GM23338 (cell line): ENCODE data around the gene EBF4. TPM values are rescaled to one million over a fixed set of nuclear protein-coding genes. Genes with fewer than 3 reads are reported as not detected.

Experiments used
- ATAC-seq: fragments of 200-7000 bp; cut with Tn5 transposase; 3 replicates; pipeline ENCODE4 v1.9.1; 2020
- DNase-seq: peaks from one replicate; pipeline ENCODE4 v3.0.0-alpha.2; 2015; ENCODE audit warnings: low spot score
- H2AFZ ChIP-seq: fragments of 200-600 bp; sonication (generic); 2 replicates; pipeline ENCODE4 v1.8.0; 2016; ENCODE audit warnings: antibody characterized with exemption, mild to moderate bottlenecking, moderate library complexity
- H3F3A ChIP-seq: fragments of 200-600 bp; sonication (generic); replicated peaks from 2 replicates; pipeline ENCODE4 v1.8.0; 2017; ENCODE audit warnings: antibody characterized with exemption, mixed run types, low read depth
- H3K27ac ChIP-seq: fragments of 200-600 bp; sonication (generic); 2 replicates; pipeline ENCODE4 v1.6.1; 2016; ENCODE audit warnings: low read depth
- H3K27me3 ChIP-seq: fragments of 200-600 bp; sonication (generic); 2 replicates; pipeline ENCODE4 v1.8.0; 2016; ENCODE audit warnings: mild to moderate bottlenecking, mixed run types, moderate library complexity; ENCODE audit not compliant: insufficient read depth
- H3K36me3 ChIP-seq: fragments of 200-600 bp; sonication (generic); 2 replicates; pipeline ENCODE4 v1.8.0; 2016; ENCODE audit warnings: mild to moderate bottlenecking; ENCODE audit not compliant: insufficient read depth
- H3K4me1 ChIP-seq: fragments of 200-600 bp; sonication (generic); 2 replicates; pipeline ENCODE4 v1.8.0; 2016; ENCODE audit warnings: mild to moderate bottlenecking, moderate library complexity; ENCODE audit not compliant: insufficient read depth
- H3K4me2 ChIP-seq: fragments of 200-600 bp; sonication (generic); 2 replicates; pipeline ENCODE4 v1.7.1; 2017; ENCODE audit warnings: mixed run types
- H3K4me3 ChIP-seq: fragments of 200-600 bp; sonication (generic); 2 replicates; pipeline ENCODE4 v1.6.1; 2016; ENCODE audit warnings: mixed run types
- H3K79me2 ChIP-seq: fragments of 200-600 bp; sonication (generic); replicated peaks from 2 replicates; pipeline ENCODE4 v1.8.0; 2017; ENCODE audit warnings: mild to moderate bottlenecking; ENCODE audit not compliant: insufficient read depth
- H3K9me2 ChIP-seq: fragments of 200-600 bp; sonication (generic); 2 replicates; pipeline ENCODE4 v1.8.0; 2017; ENCODE audit not compliant: insufficient read depth
- H4K20me1 ChIP-seq: fragments of 200-600 bp; sonication (generic); replicated peaks from 2 replicates; pipeline ENCODE4 v1.8.0; 2017; ENCODE audit warnings: mild to moderate bottlenecking; ENCODE audit not compliant: insufficient read depth
- H3K27ac Mint-ChIP-seq: 2 replicates; pipeline ENCODE4 v1.8.0; 2020; ENCODE audit warnings: inconsistent platforms, mild to moderate bottlenecking, moderate library complexity, mixed read lengths
- H3K27me3 Mint-ChIP-seq: 3 replicates; pipeline ENCODE4 v1.8.0; 2022; ENCODE audit warnings: low read depth, mild to moderate bottlenecking, moderate library complexity, mixed read lengths, inconsistent platforms; ENCODE audit not compliant: insufficient read depth, poor library complexity
- H3K36me3 Mint-ChIP-seq: 3 replicates; pipeline ENCODE4 v1.8.0; 2021; ENCODE audit warnings: low read depth, mild to moderate bottlenecking, inconsistent platforms, moderate library complexity, mixed read lengths
- H3K4me1 Mint-ChIP-seq: 3 replicates; pipeline ENCODE4 v1.8.0; 2020; ENCODE audit warnings: mild to moderate bottlenecking, inconsistent platforms, mixed read lengths
- H3K4me3 Mint-ChIP-seq: 3 replicates; pipeline ENCODE4 v1.8.0; 2021; ENCODE audit warnings: moderate library complexity, mild to moderate bottlenecking, inconsistent platforms, mixed read lengths
- H3K9me3 Mint-ChIP-seq: 3 replicates; pipeline ENCODE4 v1.8.0; 2020; ENCODE audit warnings: moderate library complexity, mild to moderate bottlenecking, inconsistent platforms, mixed read lengths
- CTCF ChIP-seq, 2 experiments: fragments of 200-600 bp in 1 of 2; sonication (generic) in 1 of 2; conservative IDR thresholded peaks; 2 replicates each; pipeline versions ENCODE4 v1.5.1 to v1.6.1; 2016 to 2017; ENCODE audit warnings: antibody characterized with exemption in 2 of 2, low read depth in 2 of 2, mild to moderate bottlenecking in 2 of 2, moderate library complexity in 1 of 2
- EZH2 ChIP-seq: fragments of 200-600 bp; sonication (generic); IDR thresholded peaks from one replicate; pipeline ENCODE4 v1.8.0; 2017; ENCODE audit warnings: antibody characterized with exemption, mild to moderate bottlenecking, low read depth; ENCODE audit not compliant: unreplicated experiment
- EZH2phosphoT487 ChIP-seq: fragments of 200-600 bp; sonication (generic); IDR thresholded peaks from one replicate; pipeline ENCODE4 v1.8.1; 2018; ENCODE audit warnings: antibody characterized with exemption; ENCODE audit not compliant: unreplicated experiment
- NANOG ChIP-seq: IDR thresholded peaks from 2 replicates; pipeline ENCODE4 v1.6.1; 2016; ENCODE audit warnings: antibody characterized with exemption, borderline replicate concordance
- POLR2AphosphoS5 ChIP-seq: IDR thresholded peaks from 2 replicates; pipeline ENCODE4 v1.6.1; 2016; ENCODE audit warnings: antibody characterized with exemption, low read depth
- STAT1 ChIP-seq: IDR thresholded peaks from one replicate; pipeline ENCODE4 v1.6.1; 2016; ENCODE audit warnings: antibody characterized with exemption; ENCODE audit not compliant: unreplicated experiment
- ZNF114 ChIP-seq: fragments of 250-450 bp; sonication (Bioruptor Pico); IDR thresholded peaks from 2 replicates; pipeline ENCODE4 v1.5.0; 2020; ENCODE audit warnings: mild to moderate bottlenecking, moderate library complexity
- ZNF462 ChIP-seq: fragments of 250-450 bp; sonication (Bioruptor Pico); IDR thresholded peaks from 2 replicates; pipeline ENCODE4 v1.5.0; 2020; ENCODE audit warnings: mild to moderate bottlenecking, moderate library complexity
- polyA plus RNA-seq: library from polyadenylated mRNA; unstranded; fragments of >200 nt; fragmentation: Nextera tagmentation; extraction: Ambion mirVana; gene quantifications from 2 replicates; pipeline ENCODE4 v1.2.1, GENCODE V29; 2016
- total RNA-seq: library from RNA; depleted of rRNA; stranded (reverse); fragments of >200 nt; shearing (Covaris generic); gene quantifications from 2 replicates; pipeline ENCODE4 v1.2.3, GENCODE V29; 2014
- TF ChIP-seq, protein P1 (sequence below): IDR thresholded peaks from one replicate; pipeline ENCODE4 v1.6.1; 2018; ENCODE audit warnings: antibody characterized with exemption; ENCODE audit not compliant: unreplicated experiment

The EBF4 gene
- total and polyA plus RNA-seq, 2 experiments from 2014 or later, result 0.66 to 1.6 TPM

DNA sequence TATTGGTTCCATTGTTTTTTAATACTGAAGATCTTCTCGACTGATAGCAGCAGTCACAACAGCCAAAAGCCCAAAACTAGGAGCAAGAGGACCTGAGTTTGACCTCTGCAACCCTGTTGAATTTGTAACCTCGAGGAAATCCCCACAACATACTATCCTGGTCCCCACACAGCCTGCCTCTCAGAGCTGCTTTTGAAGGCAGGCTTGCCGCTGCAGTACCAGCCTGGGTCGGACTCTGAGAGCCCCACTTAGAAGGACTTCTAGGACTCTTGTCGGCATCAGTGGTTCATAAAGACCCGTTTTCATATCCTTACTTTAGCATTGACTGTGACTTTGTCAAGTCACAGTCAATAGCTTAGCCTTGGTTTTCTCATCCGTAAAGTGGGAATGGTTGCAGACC lies 49.3 kb downstream of the EBF4 start:
- H3K9me2 ChIP-seq, result no peaks in the 10 kb centered on the region
- DNase-seq, result no peak
- no peak overlapping the region for H3K4me3 ChIP-seq
- H4K20me1 ChIP-seq, result no peaks in the 10 kb centered on the region; the same call in 1 of the 2 replicates
- Mint-ChIP-seq H3K27me3 (peaks cover 20% of the 10 kb centered on the region), H3K4me3 (no peak overlapping the region), H3K27ac (no peak overlapping the region), H3K4me1 (peaks cover 20% of the 10 kb centered on the region), H3K36me3 (no peaks in the 10 kb centered on the region), H3K9me3 (no peaks in the 10 kb centered on the region; the same call in 2 of the 3 replicates)
- peaks cover 14% of the 10 kb centered on the region; the same call in 1 of the 2 replicates for H3K4me1 ChIP-seq
- H3K27me3 ChIP-seq, result peaks cover 58% of the 10 kb centered on the region
- no peak overlapping the region for H2AFZ ChIP-seq
- H3F3A ChIP-seq, result no peaks in the 10 kb centered on the region
- H3K36me3 ChIP-seq, result no peaks in the 10 kb centered on the region
- H3K4me2 ChIP-seq, result no peak overlapping the region
- no peaks in the 10 kb centered on the region for H3K79me2 ChIP-seq
- no peak for TF ChIP-seq NANOG
- TF ChIP-seq ZNF114 (CRISPR knock-in tag), result no peak
- TF ChIP-seq, protein P1, sequence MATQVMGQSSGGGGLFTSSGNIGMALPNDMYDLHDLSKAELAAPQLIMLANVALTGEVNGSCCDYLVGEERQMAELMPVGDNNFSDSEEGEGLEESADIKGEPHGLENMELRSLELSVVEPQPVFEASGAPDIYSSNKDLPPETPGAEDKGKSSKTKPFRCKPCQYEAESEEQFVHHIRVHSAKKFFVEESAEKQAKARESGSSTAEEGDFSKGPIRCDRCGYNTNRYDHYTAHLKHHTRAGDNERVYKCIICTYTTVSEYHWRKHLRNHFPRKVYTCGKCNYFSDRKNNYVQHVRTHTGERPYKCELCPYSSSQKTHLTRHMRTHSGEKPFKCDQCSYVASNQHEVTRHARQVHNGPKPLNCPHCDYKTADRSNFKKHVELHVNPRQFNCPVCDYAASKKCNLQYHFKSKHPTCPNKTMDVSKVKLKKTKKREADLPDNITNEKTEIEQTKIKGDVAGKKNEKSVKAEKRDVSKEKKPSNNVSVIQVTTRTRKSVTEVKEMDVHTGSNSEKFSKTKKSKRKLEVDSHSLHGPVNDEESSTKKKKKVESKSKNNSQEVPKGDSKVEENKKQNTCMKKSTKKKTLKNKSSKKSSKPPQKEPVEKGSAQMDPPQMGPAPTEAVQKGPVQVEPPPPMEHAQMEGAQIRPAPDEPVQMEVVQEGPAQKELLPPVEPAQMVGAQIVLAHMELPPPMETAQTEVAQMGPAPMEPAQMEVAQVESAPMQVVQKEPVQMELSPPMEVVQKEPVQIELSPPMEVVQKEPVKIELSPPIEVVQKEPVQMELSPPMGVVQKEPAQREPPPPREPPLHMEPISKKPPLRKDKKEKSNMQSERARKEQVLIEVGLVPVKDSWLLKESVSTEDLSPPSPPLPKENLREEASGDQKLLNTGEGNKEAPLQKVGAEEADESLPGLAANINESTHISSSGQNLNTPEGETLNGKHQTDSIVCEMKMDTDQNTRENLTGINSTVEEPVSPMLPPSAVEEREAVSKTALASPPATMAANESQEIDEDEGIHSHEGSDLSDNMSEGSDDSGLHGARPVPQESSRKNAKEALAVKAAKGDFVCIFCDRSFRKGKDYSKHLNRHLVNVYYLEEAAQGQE, result no peak
- TF ChIP-seq EZH2phosphoT487, result no peak
- TF ChIP-seq STAT1, result no peak
- TF ChIP-seq EZH2, result no peak
- TF ChIP-seq POLR2AphosphoS5, result no peak
- no peak for TF ChIP-seq CTCF (conservative IDR thresholded peaks at IDR 0.05; ENCODE audit: low read depth in 2 of 2)
- TF ChIP-seq ZNF462 (CRISPR knock-in tag), result no peak
- no peak for ATAC-seq
- no peak overlapping the region for H3K27ac ChIP-seq
